ENCODE measurements around the gene PCNA. TPM values are rescaled to one million over a fixed set of nuclear protein-coding genes. Genes with fewer than 3 reads are reported as not detected.
"Not testable (repeated sequence)": the region's sequence is repeated elsewhere in the genome, so short reads cannot be mapped to it uniquely, and the experiment has no call there.

Gene PCNA
- total RNA-seq, 1 experiment from 2014 or later = 405 TPM

DNA sequence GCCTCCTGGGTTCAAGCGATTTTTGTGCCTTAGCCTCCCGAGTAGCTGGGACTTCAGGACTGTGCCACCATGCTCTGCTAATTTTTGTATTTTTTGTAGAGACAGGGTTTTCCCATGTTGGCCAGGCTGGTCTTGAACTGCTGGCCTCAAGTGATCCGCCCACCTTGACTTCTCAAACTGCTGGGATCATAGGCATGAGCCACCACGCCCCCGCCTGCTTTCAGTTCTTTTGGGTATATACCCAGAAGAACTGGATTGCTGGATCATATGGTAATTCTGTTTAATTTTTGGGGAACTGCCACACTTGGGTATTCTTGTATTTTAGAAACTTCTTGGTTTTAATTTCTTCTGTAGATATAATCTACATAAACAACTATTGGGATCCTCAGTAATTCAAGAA is 24.1 kb upstream of the PCNA start:
- no peak for DNase-seq (ENCODE audit: low read depth)

DNA sequence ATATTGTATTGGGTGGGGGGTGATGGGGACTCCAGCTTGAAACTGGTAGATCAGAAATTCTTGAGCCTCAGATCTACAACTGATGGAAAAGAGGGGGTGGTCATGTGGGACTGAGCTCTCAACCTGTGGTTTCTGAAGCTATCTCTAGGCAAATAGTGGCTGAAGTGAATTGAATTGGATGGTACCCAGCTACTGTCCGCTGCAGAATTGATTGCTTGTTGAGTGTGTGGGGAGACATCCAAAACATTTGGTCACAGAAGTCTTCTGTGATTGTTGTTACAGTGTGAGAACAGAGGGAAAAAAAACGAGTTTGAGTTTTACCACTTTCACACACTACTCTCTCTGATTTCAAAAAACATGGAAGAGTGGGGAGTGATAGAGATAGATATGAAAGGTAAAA is 21.9 kb upstream of the PCNA start:
- DNase-seq (ENCODE audit: low read depth) = no peak

DNA sequence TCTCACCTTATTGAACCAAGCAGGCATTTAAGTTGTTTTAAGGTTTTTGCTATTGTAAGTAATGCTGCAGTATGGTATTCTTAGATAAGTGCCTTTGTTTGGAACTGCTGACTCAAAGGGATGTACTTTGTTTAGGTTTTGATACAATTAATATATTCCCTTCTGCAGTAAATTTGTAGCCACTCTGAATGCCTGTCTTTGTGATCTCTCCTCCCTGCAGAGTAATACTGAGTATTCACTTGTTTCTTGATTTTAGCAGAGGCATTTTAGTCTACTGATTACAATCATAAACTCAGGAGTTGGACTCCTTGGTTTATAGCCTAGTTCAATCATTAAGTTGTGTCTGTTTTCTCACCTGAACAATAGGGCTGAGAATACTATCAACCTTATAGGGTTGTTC is 20.4 kb upstream of the PCNA start:
- no peak for DNase-seq (ENCODE audit: low read depth)

DNA sequence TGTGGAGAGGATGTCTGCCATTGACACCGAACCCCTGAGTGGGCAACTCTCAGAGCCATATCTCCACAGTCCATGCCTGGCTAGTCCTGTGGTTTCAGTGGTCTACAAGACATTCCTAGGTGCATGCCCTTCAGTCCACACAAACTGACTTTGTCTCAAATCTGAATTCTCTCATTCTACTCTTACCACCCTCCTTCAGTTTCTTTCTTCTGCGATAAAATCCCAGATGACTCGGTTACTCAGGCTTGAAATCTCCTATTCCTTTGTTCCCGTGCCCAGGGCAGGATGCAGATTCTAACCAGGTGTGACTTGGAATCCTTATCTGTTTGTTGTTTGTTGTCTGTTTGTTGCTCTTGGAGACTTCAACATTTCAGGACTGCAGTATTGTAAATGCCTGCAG is 16.3 kb upstream of the PCNA start:
- no peak for DNase-seq (ENCODE audit: low read depth)

DNA sequence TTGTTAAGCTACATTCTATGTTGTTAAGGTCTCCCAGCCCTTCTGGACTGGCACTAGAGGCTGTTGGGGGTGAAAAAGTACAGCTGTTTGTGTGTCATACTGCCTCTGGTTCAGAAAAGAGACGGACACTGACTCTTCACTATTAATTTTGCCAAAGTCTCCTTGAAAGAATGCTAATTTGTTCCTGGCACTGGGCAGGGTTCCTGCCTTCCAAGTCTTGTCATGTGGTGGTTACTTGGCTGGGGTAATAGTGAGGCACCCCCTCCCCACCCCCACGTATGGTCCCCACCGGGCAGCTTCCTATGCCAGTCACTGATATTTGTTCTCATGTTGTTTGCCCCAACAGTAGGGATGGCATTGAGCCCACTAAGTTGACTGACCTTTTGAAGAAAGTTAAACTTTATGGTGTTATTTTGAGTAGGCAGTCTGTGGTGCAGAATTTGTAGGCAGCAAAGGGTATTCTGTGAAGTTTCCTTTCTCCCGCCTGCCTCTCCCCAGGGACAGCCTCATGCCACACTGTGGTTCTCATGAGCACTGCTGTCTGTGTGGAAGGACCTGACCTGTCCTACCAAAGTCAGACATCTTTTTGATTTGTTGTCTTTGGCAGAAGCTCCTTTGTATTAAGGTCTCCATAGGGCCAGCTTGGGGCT is 15.7 kb upstream of the PCNA start:
- DNase-seq (ENCODE audit: low read depth) = no peak

DNA sequence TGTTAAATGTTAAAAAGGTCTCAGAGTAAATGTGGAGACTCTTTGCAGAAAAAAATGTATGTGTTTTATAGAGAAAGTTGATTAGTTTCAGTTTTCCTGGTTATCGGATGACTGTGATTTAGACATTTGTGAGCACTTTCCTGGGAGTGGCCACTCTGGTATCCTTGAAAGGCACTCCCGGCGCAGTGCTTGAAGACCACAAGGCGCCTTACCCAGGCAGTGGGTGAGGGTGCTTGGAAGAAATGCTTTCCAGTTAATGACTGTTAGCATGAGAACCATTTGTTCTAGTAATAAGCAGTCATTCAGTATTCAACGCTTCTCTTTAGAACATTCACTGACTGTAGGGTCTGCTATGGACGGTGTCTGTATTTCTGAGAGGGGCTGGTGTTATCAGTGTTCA is 14.2 kb upstream of the PCNA start:
- no peak for DNase-seq (ENCODE audit: low read depth)

DNA sequence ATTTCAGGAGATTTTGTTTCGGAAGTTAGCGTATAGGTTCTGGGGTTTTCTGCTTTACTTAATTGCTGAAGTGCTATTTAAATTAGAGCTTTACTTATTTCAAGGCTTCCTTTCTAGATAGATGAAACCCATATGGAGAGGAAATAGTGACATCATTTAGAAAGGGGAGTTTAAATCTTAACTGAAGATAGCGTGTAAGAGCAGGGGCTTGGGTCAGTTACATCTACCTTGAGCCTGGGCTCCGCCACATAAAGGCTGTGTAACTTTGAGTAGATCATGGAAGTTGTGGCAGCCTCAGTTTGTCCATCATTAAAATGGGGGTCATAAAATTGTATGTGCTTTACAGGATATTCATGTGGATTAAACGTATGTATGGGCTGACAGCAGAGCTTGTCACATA is 11.7 kb upstream of the PCNA start:
- no peak for DNase-seq (ENCODE audit: low read depth)

DNA sequence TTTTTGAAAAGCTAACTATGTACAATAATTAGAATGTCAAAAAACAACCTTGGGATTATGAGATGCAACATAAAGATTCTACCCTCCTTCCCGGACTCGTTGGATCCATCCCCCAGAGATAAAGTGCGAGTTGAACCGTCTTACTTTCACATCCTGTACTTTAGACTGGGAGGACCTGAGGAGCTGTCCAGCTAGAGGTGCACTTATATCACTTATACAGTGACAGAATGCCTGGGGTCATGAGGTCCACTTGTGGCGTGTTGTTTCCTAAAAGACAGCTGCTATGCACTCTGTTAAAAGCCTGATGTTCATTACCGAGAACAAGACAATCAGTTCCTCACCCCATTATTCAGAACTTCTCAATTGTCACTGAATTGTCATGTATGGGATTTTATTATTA is 9.1 kb upstream of the PCNA start:
- no peak for DNase-seq (ENCODE audit: low read depth)

DNA sequence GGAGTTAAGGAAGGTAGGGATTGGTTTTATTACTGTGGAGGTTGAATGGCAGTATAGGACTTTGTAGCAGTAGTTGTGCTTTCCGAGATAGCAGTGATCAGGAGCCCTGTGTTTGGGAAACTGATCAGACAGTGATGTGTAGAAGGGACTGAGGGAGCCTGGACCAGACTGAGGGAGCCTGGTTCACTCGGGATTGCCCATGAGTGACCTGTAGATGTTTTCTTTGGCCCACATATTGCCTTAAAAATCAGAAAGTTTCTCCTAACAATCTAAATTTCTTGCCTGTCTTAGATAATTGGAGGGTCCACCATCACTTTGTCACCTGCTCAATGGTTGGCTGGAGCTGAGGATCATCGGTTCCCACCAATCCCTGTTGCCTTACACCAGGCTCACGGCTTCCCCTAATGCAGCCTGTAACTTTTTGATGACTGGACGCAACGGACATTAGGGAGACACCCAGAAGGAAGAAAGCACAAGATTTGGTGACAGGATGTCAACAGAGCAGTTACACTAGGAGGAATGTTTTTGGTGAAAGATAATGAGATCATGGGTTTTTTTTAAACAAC is 8.2 kb upstream of the PCNA start:
- no peak for DNase-seq (ENCODE audit: low read depth)

DNA sequence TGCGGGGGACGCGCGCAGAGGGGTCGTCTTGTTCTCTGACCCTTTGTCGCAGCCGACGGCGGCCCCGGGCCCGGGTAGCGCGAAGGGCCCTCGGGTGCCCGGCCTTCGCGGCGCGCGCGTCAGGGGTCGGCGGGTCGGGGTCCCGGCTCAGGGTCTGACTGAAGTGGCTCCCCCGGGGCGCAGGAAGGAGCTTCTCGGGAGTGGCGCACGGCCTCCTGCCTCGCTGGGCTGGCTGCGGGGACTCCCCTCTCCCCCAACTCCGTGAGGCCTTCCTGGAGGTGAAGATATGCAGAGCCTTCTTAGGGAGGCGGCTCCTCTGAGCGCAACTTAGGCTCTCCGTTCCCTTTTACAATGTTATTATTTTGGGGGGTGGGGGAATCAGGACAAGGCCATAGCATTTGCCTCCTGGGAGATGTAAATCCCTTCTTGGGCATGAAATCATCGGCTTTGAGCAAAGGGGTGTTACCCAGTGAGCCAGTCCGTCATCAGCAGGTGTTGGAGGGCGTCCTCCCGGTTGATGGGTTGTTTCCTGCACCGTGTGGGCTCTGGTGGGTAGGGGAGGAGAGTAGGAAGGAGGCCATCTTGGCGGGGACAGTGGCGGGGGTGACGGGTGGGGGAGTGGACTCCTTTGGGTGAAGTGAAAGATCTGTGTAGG is 7.6 kb upstream of the PCNA start:
- DNase-seq (ENCODE audit: low read depth) = peak; percentile 70

DNA sequence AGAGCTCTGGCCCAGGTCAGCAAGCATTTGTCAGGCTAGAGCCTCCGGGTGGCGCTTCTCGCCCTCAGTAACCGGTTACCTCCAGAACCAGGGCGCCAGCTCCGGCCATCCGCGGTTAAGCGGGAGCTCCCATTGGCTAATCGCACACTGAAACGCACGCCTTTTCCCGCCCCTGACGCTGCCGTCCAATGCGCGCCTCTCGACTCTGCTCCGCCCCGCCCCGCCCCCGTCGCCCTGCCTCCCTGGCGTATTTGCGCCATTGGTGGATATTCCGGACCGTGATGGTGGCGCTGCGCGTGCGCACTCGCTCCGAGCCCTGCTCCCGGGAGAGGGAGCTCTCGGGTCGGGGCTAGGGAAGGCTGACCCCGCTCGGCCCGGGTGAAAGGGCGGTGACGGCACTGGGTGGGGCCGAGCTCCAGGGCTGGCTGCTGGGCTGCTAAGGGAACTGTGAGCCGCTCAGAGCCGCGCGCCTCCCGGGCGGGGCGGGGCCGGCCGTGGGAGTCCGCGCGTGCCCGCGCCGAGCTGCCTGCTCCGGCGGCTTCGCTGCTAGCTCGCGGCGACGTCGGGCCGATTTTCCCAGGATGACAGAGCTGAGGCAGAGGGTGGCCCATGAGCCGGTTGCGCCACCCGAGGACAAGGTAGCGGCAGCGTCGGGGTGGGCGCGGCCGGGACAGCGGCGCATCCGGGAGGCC is 6.9 kb upstream of the PCNA start, which contains the start of gene CDS2:
CDS2 (plus strand) TSS at position 497 of the 692 bp plus-strand sequence; CDS start at position 582, 85 bp downstream.
- peak; percentile 99 for DNase-seq (ENCODE audit: low read depth)

DNA sequence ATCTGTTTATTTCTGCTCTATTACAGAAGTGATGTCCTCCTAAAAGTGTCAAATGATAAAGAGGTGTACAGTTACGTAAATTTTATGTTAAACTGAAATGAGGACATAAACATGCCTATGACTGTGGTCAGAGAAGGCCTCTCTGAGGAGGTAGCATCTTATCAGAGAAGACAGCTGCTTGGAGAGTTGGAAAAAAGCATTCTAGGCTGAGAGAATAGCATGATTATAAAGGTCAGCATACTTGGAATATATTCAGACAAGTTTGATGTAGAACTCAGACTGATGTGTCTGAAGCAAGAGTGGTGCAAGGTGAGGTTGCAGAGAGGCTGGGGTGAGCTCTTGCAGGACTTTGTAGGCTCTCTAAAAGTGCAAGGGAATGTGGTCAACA is 3.1 kb upstream of the PCNA start:
- no peak for DNase-seq (ENCODE audit: low read depth)

DNA sequence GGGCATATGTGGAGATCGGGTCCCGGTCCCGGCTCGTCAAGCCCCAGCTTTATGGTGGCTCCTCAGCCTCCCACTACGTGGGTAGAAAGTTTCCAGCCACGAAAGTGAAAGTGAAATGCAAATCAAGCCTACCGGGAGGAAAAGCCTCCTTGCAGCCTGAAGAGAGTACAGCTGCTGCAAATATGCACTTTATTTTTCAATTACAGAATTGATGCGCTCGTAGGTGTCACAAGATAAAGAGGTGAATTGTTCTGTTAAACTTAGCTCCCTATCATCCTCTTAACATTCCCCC is 373 bp upstream of the PCNA start:
- no peak for DNase-seq (ENCODE audit: low read depth)

DNA sequence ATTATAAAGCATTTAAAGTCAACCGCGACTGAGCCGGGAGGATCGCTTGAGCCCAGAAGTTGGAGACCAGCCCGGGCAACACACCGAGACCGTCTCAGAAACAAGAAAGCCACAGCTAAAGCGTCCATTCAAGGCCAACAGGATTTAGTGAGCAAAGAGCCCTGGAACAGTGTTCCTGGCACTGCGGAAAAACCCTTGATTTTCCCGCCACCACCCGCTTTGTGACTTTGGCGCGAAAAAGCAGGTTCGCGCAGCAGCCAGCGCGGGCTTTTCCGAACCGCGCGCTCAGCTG is 669 bp downstream of the PCNA start:
- no peak for DNase-seq (ENCODE audit: low read depth)

DNA sequence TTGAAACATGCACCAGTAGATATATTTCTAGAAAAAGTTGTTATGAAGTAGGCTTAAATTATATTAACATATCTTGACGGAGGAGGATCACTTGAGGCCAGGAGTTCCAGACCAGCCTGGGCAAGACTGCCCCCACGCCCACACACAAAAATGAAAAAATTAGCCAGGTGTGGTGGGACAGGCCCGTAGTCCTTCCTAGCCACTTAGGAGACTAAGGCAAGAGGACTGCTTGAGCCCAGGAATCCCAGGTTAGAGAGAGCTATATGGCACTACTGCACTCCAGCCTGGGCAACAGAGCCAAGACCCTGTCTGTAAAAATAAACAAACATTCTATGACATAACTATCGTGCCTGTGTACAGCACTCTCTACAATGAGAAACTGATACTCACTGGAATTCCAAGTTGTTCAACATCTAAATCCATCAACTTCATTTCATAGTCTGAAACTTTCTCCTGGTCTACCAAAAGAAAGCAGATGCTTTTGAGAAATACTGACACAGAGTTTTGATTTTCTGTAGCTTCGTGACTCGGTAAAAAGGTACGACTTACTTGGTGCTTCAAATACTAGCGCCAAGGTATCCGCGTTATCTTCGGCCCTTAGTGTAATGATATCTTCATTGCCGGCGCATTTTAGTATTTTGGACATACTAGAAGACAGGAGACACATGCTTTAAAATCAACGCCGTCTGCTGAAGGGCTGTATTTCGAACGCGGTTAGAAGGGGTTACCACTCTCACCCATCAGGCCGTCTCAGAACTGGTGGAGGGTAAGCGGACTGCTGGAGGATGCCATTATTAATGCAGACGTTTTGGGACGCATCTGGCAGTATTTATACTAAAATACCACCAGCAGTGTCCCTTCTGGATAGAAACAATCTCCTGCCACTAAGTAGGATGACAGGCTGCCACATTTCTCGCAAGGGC is 1.3 kb downstream of the PCNA start:
- no peak for DNase-seq (ENCODE audit: low read depth)

DNA sequence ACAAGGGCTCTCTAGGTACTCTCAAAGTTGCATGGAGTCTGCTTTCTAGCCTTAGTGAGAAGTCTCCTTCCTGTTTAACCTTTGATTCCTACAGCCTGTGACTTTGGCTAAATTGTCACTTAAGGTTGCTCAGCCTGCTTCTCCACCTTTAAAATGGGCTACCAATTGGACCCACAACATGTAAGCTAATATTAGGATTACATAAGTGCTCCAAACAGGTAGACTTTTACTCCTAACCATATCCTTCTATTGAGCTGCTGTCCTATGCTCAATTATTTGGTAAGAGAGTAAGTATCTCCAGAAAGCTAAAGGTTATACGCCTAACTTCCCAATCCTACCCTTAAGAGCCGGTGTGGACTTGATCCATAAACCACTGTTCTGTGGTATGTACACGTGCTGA is 2.9 kb downstream of the PCNA start:
- no peak for DNase-seq (ENCODE audit: low read depth)

DNA sequence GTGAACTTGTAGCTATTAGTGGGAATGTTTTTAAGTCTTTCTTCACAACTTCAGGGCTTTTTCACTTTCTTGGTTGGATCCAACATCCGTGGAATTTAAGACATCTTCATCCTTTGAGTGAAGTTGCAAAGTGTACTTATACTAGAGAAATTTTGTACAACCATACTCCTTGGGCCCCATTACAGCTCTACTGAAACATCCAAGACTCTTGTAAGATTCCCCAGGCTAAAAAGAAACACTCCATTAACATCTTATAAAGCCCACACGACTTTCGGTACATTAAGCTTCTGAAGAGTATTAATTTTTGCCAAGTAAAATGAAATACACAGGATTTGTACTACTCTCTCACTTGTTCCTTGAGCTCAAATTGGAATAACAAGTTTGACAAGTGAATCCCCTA is 5.4 kb downstream of the PCNA start:
- DNase-seq (ENCODE audit: low read depth) = no peak

DNA sequence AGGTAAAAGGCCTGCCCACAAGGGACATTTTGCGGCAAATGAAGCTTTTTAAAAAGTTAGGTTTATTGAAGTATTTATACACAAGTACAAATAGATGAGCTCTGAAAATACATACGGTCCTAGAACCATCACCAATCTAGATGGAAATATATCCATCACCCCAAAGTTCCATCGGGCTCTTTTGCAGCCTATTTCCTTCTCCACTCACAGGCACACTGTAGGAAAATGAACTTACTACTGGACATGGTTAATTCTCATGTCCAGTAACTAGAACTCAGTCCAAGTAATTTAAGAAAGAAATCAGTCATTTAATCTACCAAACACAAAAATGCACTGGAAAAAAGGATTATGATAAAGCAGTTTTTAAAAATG is 6.2 kb downstream of the PCNA start:
- DNase-seq (ENCODE audit: low read depth) = no peak

DNA sequence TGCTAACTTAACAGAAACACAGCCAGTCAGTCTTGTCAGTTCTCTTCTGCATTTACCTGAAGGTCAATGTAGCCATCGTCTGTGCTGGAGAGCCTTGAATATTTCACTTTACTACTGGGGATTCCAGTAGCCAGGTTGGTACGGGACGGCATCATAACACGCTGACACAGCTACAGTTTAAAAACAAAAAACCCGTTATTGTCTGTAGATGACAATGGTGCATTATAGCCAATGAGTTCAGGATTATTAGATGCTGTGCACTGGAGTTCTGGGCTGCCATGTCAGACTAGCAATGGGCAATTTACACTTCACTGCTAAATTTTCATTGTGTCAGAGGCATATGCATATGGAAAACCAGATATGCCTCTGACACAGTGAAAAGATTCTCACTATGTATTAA is 10.5 kb downstream of the PCNA start:
- DNase-seq (ENCODE audit: low read depth) = no peak

DNA sequence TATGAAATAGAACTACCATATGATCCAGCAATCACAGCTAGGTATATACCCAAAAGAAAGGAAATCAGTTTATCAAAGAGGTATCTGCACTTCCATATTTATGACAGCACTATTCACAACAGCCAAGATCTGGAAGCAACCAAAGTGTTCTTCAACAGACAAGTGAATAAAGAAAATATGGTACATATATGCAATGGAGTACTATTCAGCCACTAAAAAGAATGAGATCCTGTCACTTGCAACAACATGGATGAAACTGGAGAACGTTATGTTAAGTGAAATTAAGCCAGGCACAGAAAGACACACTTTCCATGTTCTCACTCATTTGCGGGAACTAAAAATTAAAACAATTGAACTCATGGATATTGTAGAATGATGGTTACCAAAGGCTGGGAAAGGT is 15.3 kb downstream of the PCNA start:
- no peak for DNase-seq (ENCODE audit: low read depth)

DNA sequence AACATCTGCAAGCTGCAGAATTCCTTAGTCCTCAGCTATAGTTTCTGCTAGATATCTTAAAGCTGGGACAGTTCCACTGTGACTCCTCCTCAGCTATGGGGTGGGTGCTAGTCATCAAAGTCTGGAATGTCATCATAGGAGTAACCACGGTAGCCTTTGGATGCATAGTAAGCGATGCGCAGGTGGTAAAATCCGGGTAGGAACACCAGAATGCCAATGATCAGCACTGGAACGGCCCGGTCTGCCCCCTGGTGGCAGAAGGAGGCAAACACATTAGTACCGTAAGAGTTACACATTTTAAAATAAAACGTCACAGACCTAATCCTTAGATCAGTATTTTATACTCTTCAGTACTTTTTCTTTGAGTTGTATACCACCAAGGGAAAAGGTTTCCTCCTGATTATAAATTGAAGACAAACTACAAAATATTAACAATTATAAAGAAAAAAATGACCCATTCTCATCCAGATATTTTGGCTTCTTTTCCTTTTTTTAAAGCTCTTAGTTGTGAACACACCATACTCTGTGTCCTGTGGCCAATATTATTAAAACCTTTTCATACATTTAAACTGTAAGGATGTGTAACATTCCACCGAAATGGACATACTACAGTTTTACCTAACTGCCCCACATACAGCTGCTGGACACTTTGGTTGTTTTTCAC is 18.9 kb downstream of the PCNA start:
- DNase-seq (ENCODE audit: low read depth) = peak; percentile 65

DNA sequence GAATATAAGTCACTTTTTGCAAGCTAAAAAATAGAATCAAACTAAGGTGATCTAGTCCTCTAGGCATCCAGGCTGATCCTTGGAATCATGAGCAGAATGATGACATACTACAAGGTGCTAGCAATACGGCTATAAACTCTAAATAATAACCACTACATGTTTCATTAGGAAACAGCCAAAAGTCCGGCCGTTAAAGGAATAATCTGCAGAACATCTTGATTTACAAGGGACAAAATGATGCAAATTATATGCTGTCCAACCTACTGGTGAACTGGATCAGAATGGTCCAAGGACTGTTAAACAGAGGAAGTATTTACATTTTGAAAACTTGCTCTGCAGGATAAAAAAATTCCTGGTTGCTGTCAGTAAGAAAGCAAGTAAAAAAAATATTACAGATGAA is 19.8 kb downstream of the PCNA start:
- not testable (repeated sequence) for DNase-seq (ENCODE audit: low read depth)
